ENCODE results near the gene CHPF.

- TF ChIP-seq, protein P1, sequence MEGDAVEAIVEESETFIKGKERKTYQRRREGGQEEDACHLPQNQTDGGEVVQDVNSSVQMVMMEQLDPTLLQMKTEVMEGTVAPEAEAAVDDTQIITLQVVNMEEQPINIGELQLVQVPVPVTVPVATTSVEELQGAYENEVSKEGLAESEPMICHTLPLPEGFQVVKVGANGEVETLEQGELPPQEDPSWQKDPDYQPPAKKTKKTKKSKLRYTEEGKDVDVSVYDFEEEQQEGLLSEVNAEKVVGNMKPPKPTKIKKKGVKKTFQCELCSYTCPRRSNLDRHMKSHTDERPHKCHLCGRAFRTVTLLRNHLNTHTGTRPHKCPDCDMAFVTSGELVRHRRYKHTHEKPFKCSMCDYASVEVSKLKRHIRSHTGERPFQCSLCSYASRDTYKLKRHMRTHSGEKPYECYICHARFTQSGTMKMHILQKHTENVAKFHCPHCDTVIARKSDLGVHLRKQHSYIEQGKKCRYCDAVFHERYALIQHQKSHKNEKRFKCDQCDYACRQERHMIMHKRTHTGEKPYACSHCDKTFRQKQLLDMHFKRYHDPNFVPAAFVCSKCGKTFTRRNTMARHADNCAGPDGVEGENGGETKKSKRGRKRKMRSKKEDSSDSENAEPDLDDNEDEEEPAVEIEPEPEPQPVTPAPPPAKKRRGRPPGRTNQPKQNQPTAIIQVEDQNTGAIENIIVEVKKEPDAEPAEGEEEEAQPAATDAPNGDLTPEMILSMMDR (IDR thresholded peaks at IDR 0.05): no peak
- TF ChIP-seq POLR2A (IDR thresholded peaks at IDR 0.05): no peak
Observed at GRCh38 chr2:219500135-219500534, 43.5 kb downstream of the CHPF start.

Data from esophagus squamous epithelium (tissue), 4 donors.